Measurements from ENCODE around the gene RCC2. TPM values are rescaled to one million over a fixed set of nuclear protein-coding genes. Genes with fewer than 3 reads are reported as not detected.
"Not testable (repeated sequence)": the region's sequence is repeated elsewhere in the genome, so short reads cannot be mapped to it uniquely, and the experiment has no call there.

RCC2 gene
- total RNA-seq, 5 donors from 2014 or later (not counting 1 experiment from before 2014, with no cell fraction given) = 35.9 to 53.5 (median 50.4) TPM

GRCh38 chr1:17474836-17475555 lies 35.5 kb upstream of the RCC2 start:
- ATAC-seq (replicated peaks in 1 of 4); H3K4me1 Mint-ChIP-seq; H3K9me3 ChIP-seq; CTCF ChIA-PET; DNase-seq; H3K27ac ChIP-seq (ENCODE audit: low read length); H3K4me1 ChIP-seq (ENCODE audit: control insufficient read depth in 1 of 2, extremely low read depth in 1 of 2, insufficient read depth in 2 of 2, low read length in 2 of 2); H3K27me3 Mint-ChIP-seq; POLR2A ChIA-PET; H3K4me3 Mint-ChIP-seq; H3K4me3 ChIP-seq (ENCODE audit: control insufficient read depth in 1 of 2, extremely low read depth in 1 of 2, low read length in 1 of 2); H3K36me3 ChIP-seq (ENCODE audit: control insufficient read depth in 2 of 2, extremely low read depth in 1 of 2, insufficient read depth in 1 of 2, low read length in 1 of 2); H3K9me3 Mint-ChIP-seq; H3K36me3 Mint-ChIP-seq; H3K27ac Mint-ChIP-seq: not testable (repeated sequence)
- peaks cover 0 to 15% of the 10 kb centered on the region in 2 experiments for H3K27me3 ChIP-seq (replicated peaks in 1 of 2; ENCODE audit: control insufficient read depth in 2 of 2, extremely low read depth in 1 of 2, insufficient read depth in 2 of 2, low read length in 1 of 2)
- 0% methylated on average over 1 of the region's 20 CpGs for whole genome bisulfite sequencing (ENCODE audit: insufficient coverage)

DNA sequence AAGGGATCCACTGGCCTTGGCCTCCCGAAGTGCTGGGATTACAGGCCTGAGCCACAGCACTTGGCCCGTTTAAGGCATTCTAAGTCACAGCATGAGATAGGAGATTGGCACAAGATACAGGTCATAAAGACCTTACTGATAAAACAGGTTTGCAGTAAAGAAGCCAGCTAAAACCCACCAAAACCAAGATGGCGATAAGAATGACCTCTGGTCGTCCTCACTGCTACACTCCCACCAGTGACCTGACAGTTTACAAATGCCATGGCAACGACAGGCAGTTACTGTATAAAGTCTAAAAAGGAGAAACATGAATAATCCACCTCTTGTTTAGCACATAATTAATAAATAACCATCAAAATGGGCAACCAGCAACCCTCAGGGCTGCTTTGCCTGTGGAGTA lies 33.3 kb upstream of the RCC2 start:
- H3K27ac Mint-ChIP-seq = no peak overlapping the region
- no peak overlapping the region for H3K4me3 Mint-ChIP-seq

GRCh38 chr1:17471393-17471792 lies 31.9 kb upstream of the RCC2 start:
- no peak overlapping the region for H3K27ac ChIP-seq (ENCODE audit: low read length)
- 92% methylated on average over 1 of the region's 2 CpGs for WGBS (ENCODE audit: insufficient coverage)
- CTCF ChIA-PET = no interaction called here
- DNase-seq (no peak), ATAC-seq (replicated peaks in 1 of 4) (no peak)
- POLR2A ChIA-PET = no interaction called here
- no peak overlapping the region for H3K4me3 ChIP-seq (ENCODE audit: control insufficient read depth in 1 of 2, extremely low read depth in 1 of 2, low read length in 1 of 2)
- no peaks in the 10 kb centered on the region for H3K36me3 ChIP-seq (ENCODE audit: control insufficient read depth in 2 of 2, extremely low read depth in 1 of 2, insufficient read depth in 1 of 2, low read length in 1 of 2)
- no peaks in the 10 kb centered on the region for H3K4me1 Mint-ChIP-seq
- H3K4me3 Mint-ChIP-seq = no peak overlapping the region
- H3K9me3 Mint-ChIP-seq = no peaks in the 10 kb centered on the region
- H3K9me3 ChIP-seq = no peaks in the 10 kb centered on the region
- no peaks in the 10 kb centered on the region for H3K36me3 Mint-ChIP-seq
- peaks cover 0 to 8% of the 10 kb centered on the region in 2 experiments for H3K27me3 ChIP-seq (replicated peaks in 1 of 2; ENCODE audit: control insufficient read depth in 2 of 2, extremely low read depth in 1 of 2, insufficient read depth in 2 of 2, low read length in 1 of 2)
- peaks cover 4 to 12% of the 10 kb centered on the region in 2 donors for H3K27me3 Mint-ChIP-seq
- H3K27ac Mint-ChIP-seq = no peak overlapping the region
- no peaks in the 10 kb centered on the region for H3K4me1 ChIP-seq (ENCODE audit: control insufficient read depth in 1 of 2, extremely low read depth in 1 of 2, insufficient read depth in 2 of 2, low read length in 2 of 2)

More for the DNA sequence above, 33.3 kb upstream of the RCC2 start:
- no peaks in the 10 kb centered on the region for H3K4me1 ChIP-seq (ENCODE audit: control insufficient read depth in 1 of 2, extremely low read depth in 1 of 2, insufficient read depth in 2 of 2, low read length in 2 of 2)
- H3K4me3 ChIP-seq (ENCODE audit: control insufficient read depth in 1 of 2, extremely low read depth in 1 of 2, low read length in 1 of 2) = no peak overlapping the region
- H3K36me3 ChIP-seq (ENCODE audit: control insufficient read depth in 2 of 2, extremely low read depth in 1 of 2, insufficient read depth in 1 of 2, low read length in 1 of 2) = no peaks in the 10 kb centered on the region
- peaks cover 4 to 12% of the 10 kb centered on the region in 2 donors for H3K27me3 Mint-ChIP-seq
- H3K9me3 ChIP-seq = no peaks in the 10 kb centered on the region
- POLR2A ChIA-PET = no interaction called here
- WGBS (ENCODE audit: insufficient coverage) = 80% methylated on average over 4 of the region's 5 CpGs
- no peaks in the 10 kb centered on the region for H3K36me3 Mint-ChIP-seq
- H3K4me1 Mint-ChIP-seq = no peaks in the 10 kb centered on the region
- DNase-seq = no peak
- H3K27ac ChIP-seq (ENCODE audit: low read length) = no peak overlapping the region
- peaks cover 0 to 15% of the 10 kb centered on the region in 2 experiments for H3K27me3 ChIP-seq (replicated peaks in 1 of 2; ENCODE audit: control insufficient read depth in 2 of 2, extremely low read depth in 1 of 2, insufficient read depth in 2 of 2, low read length in 1 of 2)
- H3K9me3 Mint-ChIP-seq = no peaks in the 10 kb centered on the region
- no peak for ATAC-seq (replicated peaks in 1 of 4)
- CTCF ChIA-PET = interaction anchor here in 1 of 2 donors (0.6 kb wide), 1 partner anchor 75 kb away, joined by 3 read pairs; no protein-coding TSS in a partner anchor

DNA sequence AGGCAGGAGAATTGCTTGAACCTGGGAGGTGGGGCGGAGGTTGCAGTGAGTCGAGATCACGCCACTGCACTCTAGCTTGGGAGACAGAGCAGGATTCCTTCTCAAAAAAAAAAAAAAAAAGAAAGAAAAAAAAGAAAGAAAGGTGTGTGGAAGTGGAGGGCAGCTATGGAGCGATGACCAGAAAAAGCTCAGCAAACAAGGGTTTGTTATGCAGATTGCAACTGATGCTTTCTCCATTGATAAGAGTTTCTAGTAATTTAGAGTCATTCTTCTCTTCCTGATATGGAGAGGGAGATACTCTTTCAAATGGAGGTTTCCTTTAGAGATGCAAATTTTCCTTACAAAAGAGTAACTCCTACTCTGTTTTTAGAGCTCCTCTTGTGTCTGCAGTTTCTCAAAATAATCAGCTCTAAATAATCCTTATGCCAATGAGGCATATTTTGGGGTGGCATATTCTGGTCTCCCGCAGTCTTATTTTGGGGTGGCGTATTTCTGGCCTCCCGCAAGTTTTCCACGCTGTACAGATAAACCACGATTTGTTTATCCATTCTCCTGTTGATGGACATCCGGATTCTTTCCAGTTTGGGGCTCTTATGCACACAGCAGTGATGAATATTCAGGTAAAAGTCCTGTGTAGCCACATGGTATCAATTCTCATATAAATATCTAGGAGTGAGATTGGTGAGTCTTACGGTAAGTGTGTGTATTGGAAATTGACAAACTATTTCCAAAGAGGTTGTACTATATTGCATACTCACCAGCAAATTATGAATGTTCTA lies 30.7 kb upstream of the RCC2 start:
- Histone ChIP-seq H3K27me3 (replicated peaks in 1 of 2; ENCODE audit: control insufficient read depth in 2 of 2, extremely low read depth in 1 of 2, insufficient read depth in 2 of 2, low read length in 1 of 2) (no peaks in the 10 kb centered on the region), H3K4me1 (ENCODE audit: control insufficient read depth in 1 of 2, extremely low read depth in 1 of 2, insufficient read depth in 2 of 2, low read length in 2 of 2) (no peaks in the 10 kb centered on the region), H3K27ac (ENCODE audit: low read length) (no peak overlapping the region), H3K4me3 (ENCODE audit: control insufficient read depth in 1 of 2, extremely low read depth in 1 of 2, low read length in 1 of 2) (no peak overlapping the region), H3K36me3 (ENCODE audit: control insufficient read depth in 2 of 2, extremely low read depth in 1 of 2, insufficient read depth in 1 of 2, low read length in 1 of 2) (no peaks in the 10 kb centered on the region), H3K9me3 (no peaks in the 10 kb centered on the region)
- DNase-seq = no peak
- POLR2A ChIA-PET = no interaction called here
- no peak overlapping the region for H3K4me3 Mint-ChIP-seq
- H3K27ac Mint-ChIP-seq = no peak overlapping the region
- no peaks in the 10 kb centered on the region for H3K9me3 Mint-ChIP-seq
- 81% methylated on average over 7 of the region's 11 CpGs for WGBS (ENCODE audit: insufficient coverage)
- CTCF ChIA-PET = no interaction called here
- H3K27me3 Mint-ChIP-seq = peaks cover 4 to 8% of the 10 kb centered on the region in 2 donors
- ATAC-seq (replicated peaks in 1 of 4) = no peak
- H3K36me3 Mint-ChIP-seq = no peaks in the 10 kb centered on the region
- no peaks in the 10 kb centered on the region for H3K4me1 Mint-ChIP-seq

GRCh38 chr1:17468357-17469265 lies 29.1 kb upstream of the RCC2 start:
- H3K4me3 ChIP-seq (ENCODE audit: control insufficient read depth in 1 of 2, extremely low read depth in 1 of 2, low read length in 1 of 2); H3K4me1 ChIP-seq (ENCODE audit: control insufficient read depth in 1 of 2, extremely low read depth in 1 of 2, insufficient read depth in 2 of 2, low read length in 2 of 2); H3K36me3 ChIP-seq (ENCODE audit: control insufficient read depth in 2 of 2, extremely low read depth in 1 of 2, insufficient read depth in 1 of 2, low read length in 1 of 2); H3K4me1 Mint-ChIP-seq; H3K4me3 Mint-ChIP-seq; H3K27me3 ChIP-seq (replicated peaks in 1 of 2; ENCODE audit: control insufficient read depth in 2 of 2, extremely low read depth in 1 of 2, insufficient read depth in 2 of 2, low read length in 1 of 2); H3K27ac Mint-ChIP-seq; CTCF ChIA-PET; DNase-seq; H3K27me3 Mint-ChIP-seq; ATAC-seq (replicated peaks in 1 of 4); POLR2A ChIA-PET; H3K9me3 ChIP-seq; H3K9me3 Mint-ChIP-seq; H3K36me3 Mint-ChIP-seq; H3K27ac ChIP-seq (ENCODE audit: low read length): not testable (repeated sequence)
- WGBS (ENCODE audit: insufficient coverage) = 91% methylated on average over 11 of the region's 16 CpGs

DNA sequence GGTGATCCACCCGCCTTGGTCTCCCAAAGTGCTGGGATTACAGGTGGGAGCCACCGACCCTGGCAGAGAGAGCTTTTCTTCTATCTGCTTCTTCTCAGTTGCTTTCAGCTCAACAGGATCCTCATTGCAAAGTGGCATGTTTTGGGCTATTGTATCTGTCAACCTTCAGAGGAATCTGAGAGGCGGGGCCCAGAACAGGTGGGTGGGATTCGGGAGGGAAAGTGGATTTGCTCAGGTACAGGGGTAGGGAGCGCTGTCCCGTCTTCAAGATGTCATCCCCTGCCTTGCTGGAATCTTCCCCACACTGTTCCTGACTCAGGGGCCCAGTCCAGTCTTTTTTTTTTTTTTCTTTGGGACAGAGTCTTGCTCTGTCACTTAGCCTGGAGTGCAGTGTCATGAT lies 26.9 kb upstream of the RCC2 start:
- H3K4me1 Mint-ChIP-seq = no peaks in the 10 kb centered on the region
- POLR2A ChIA-PET = no interaction called here
- Histone ChIP-seq H3K4me3 (ENCODE audit: control insufficient read depth in 1 of 2, extremely low read depth in 1 of 2, low read length in 1 of 2) (no peak overlapping the region), H3K27ac (ENCODE audit: low read length) (no peak overlapping the region), H3K4me1 (ENCODE audit: control insufficient read depth in 1 of 2, extremely low read depth in 1 of 2, insufficient read depth in 2 of 2, low read length in 2 of 2) (no peaks in the 10 kb centered on the region), H3K27me3 (replicated peaks in 1 of 2; ENCODE audit: control insufficient read depth in 2 of 2, extremely low read depth in 1 of 2, insufficient read depth in 2 of 2, low read length in 1 of 2) (no peaks in the 10 kb centered on the region), H3K36me3 (ENCODE audit: control insufficient read depth in 2 of 2, extremely low read depth in 1 of 2, insufficient read depth in 1 of 2, low read length in 1 of 2) (no peaks in the 10 kb centered on the region), H3K9me3 (no peaks in the 10 kb centered on the region)
- WGBS (ENCODE audit: insufficient coverage) = 100% methylated on average over 2 of the region's 6 CpGs
- no peak for ATAC-seq (replicated peaks in 1 of 4)
- DNase-seq = no peak
- no peak overlapping the region for H3K27ac Mint-ChIP-seq
- CTCF ChIA-PET = no interaction called here
- H3K27me3 Mint-ChIP-seq = peaks cover 4 to 8% of the 10 kb centered on the region in 2 donors
- H3K36me3 Mint-ChIP-seq = no peaks in the 10 kb centered on the region
- H3K4me3 Mint-ChIP-seq = no peak overlapping the region
- no peaks in the 10 kb centered on the region for H3K9me3 Mint-ChIP-seq

Measured in T-cell (primary cell).